HCT116 (cell line): ENCODE results near the gene ZBTB16.

Experiments used
- CEBPB ChIP-seq: IDR thresholded peaks from 2 replicates; pipeline ENCODE4 v1.6.1; 2012; ENCODE audit warnings: low read depth
- CTCF ChIP-seq, 3 experiments: fragments of 200-600 bp in 1 of 3; sonication (generic) in 1 of 3; IDR thresholded peaks in 2 of 3; conservative IDR thresholded peaks in 1 of 3; 2 replicates each; pipeline ENCODE4 v1.5.1; 2012 to 2017; ENCODE audit warnings: low read depth in 2 of 3, low read length in 2 of 3, antibody characterized with exemption in 1 of 3, borderline replicate concordance in 1 of 3, control low read depth in 1 of 3, mild to moderate bottlenecking in 1 of 3, mixed read lengths in 1 of 3, mixed run types in 1 of 3, moderate library complexity in 1 of 3; ENCODE audit not compliant: insufficient read depth in 1 of 3
- EGR1 ChIP-seq: IDR thresholded peaks from 2 replicates; pipeline ENCODE4 v1.6.1; 2012; ENCODE audit warnings: low read depth
- EZH2 ChIP-seq: fragments of 200-600 bp; sonication (generic); IDR thresholded peaks from 2 replicates; pipeline ENCODE4 v1.6.1; 2017; ENCODE audit warnings: antibody characterized with exemption, mixed run types
- EZH2phosphoT487 ChIP-seq: fragments of 200-600 bp; IDR thresholded peaks from 2 replicates; pipeline ENCODE4 v1.6.1; 2018; ENCODE audit warnings: antibody characterized with exemption, borderline replicate concordance
- JUND ChIP-seq: IDR thresholded peaks from 2 replicates; pipeline ENCODE4 v1.6.1; 2012
- MAX ChIP-seq: IDR thresholded peaks from 2 replicates; pipeline ENCODE4 v1.6.1; 2012
- POLR2A ChIP-seq: IDR thresholded peaks from 2 replicates; pipeline ENCODE4 v1.7.0; 2011; ENCODE audit warnings: borderline replicate concordance; ENCODE audit not compliant: insufficient read depth, insufficient read length; ENCODE audit errors: extremely low read depth
- POLR2AphosphoS5 ChIP-seq: IDR thresholded peaks from 2 replicates; pipeline ENCODE4 v1.6.1; 2011; ENCODE audit warnings: mild to moderate bottlenecking, low read depth, low read length, moderate library complexity
- SIN3A ChIP-seq: IDR thresholded peaks from 2 replicates; pipeline ENCODE4 v1.6.1; 2012; ENCODE audit warnings: low read depth
- SP1 ChIP-seq: IDR thresholded peaks from 2 replicates; pipeline ENCODE4 v1.6.1; 2012; ENCODE audit warnings: low read depth
- ZNF274 ChIP-seq: fragments of 200-500 bp; sonication (Bioruptor generic); IDR thresholded peaks from 2 replicates; pipeline ENCODE4 v1.6.1; 2014; ENCODE audit warnings: mild to moderate bottlenecking, low read depth, low read length, inconsistent platforms

- TF ChIP-seq CTCF (IDR thresholded peaks at IDR 0.05 in 2 of 3, conservative IDR thresholded peaks at IDR 0.05 in 1 of 3; ENCODE audit: borderline replicate concordance in 1 of 3, insufficient read depth in 1 of 3, low read depth in 2 of 3, low read length in 2 of 3) (no peak), ZNF274 (no peak), EZH2 (no peak), POLR2AphosphoS5 (no peak), SP1 (no peak), EZH2phosphoT487 (no peak), SIN3A (no peak), CEBPB (no peak), EGR1 (no peak), JUND (no peak), MAX (no peak), POLR2A (no peak)
Observed at GRCh38 chr11:114027926-114028325, 31.6 kb upstream of the ZBTB16 start.
